Peyer's patch (tissue), 4 donors: ENCODE results near the gene PIF1. TPM values are rescaled to one million over a fixed set of nuclear protein-coding genes. Genes with fewer than 3 reads are reported as not detected.

Source experiments
- DNase-seq, 3 donors: peaks; one replicate each; pipeline ENCODE4 v3.0.0-alpha.2; 2017 to 2019
- H3K27ac ChIP-seq, 4 donors: fragments of 200-600 bp; sonication (generic); one replicate each; pipeline ENCODE4 v1.5.1; 2016 to 2019
- H3K27me3 ChIP-seq, 2 donors: fragments of 200-600 bp; sonication (generic); one replicate each; pipeline ENCODE4 v1.5.1; 2019
- H3K36me3 ChIP-seq, 3 donors: fragments of 200-600 bp; sonication (generic); one replicate each; pipeline ENCODE4 v1.5.1; 2016 to 2019
- H3K4me1 ChIP-seq, 4 donors: fragments of 200-600 bp; sonication (generic); one replicate each; pipeline ENCODE4 v1.5.1; 2016 to 2019
- H3K4me3 ChIP-seq, 4 donors: fragments of 200-600 bp; sonication (generic); 1 replicate in 3 of 4; 2 replicates in 1 of 4; pipeline ENCODE4 v1.5.1; 2016 to 2019; ENCODE audit warnings: mild to moderate bottlenecking in 1 of 4
- H3K9me3 ChIP-seq, 4 donors: fragments of 200-600 bp; sonication (generic); one replicate each; pipeline ENCODE4 v1.5.1; 2016 to 2019; ENCODE audit warnings: mild to moderate bottlenecking in 1 of 4
- CTCF ChIP-seq, 6 experiments: fragments of 450-650 bp in 4 of 6; fragments of 200-600 bp in 2 of 6; sonication (generic) in 1 of 6; IDR thresholded peaks; one replicate each; pipeline ENCODE4 v1.5.1; 2017 to 2019; ENCODE audit warnings: antibody characterized with exemption in 6 of 6, mild to moderate bottlenecking in 3 of 6, moderate library complexity in 1 of 6
- POLR2A ChIP-seq, 2 donors: fragments of 450-650 bp; IDR thresholded peaks; one replicate each; pipeline ENCODE4 v1.5.1; 2017; ENCODE audit warnings: antibody characterized with exemption in 2 of 2, mild to moderate bottlenecking in 2 of 2, moderate library complexity in 2 of 2
- total RNA-seq, 4 donors: library from RNA; depleted of rRNA; stranded (reverse); fragments of >200 nt; gene quantifications; one replicate each; pipeline ENCODE4 v1.1.0, GENCODE V29; 2016

PIF1 gene
- total RNA-seq: 1 to 10 TPM; 3.5 to 8.5 (median 6.9) TPM

- Histone ChIP-seq H3K4me3 (peak within 1 kb of the TSS; percentile 23 to 61 (median 58)), H3K27me3 (no peaks in the 10 kb centered on the region), H3K36me3 (no peaks in the 10 kb centered on the region), H3K4me1 (peaks cover 3 to 27% (median 9%) of the 10 kb centered on the region in 4 donors), H3K9me3 (no peaks in the 10 kb centered on the region), H3K27ac (peak within 1 kb of the TSS; percentile 23 to 77 (median 73))
- peak; percentile 78 to 96 (median 92) for DNase-seq
- TF ChIP-seq POLR2A (IDR thresholded peaks at IDR 0.05): peak in 1 of 2 donors; percentile 50
- peak in 1 of 6 experiments; percentile 4 for TF ChIP-seq CTCF (IDR thresholded peaks at IDR 0.05)
These were observed at the start of gene PIF1 for GRCh38 chr15:64825431-64826294. PIF1 (minus strand) TSS chr15:64825647; CDS start chr15:64824335, 1,312 bp downstream.

- Histone ChIP-seq H3K4me3 (no peak overlapping the region), H3K36me3 (peaks cover 0 to 7% (median 0%) of the 10 kb centered on the region in 3 donors), H3K4me1 (peaks cover 0 to 16% (median 0%) of the 10 kb centered on the region in 4 donors), H3K27me3 (no peaks in the 10 kb centered on the region), H3K9me3 (no peaks in the 10 kb centered on the region), H3K27ac (no peak overlapping the region)
- no peak for TF ChIP-seq POLR2A (IDR thresholded peaks at IDR 0.05)
- no peak for TF ChIP-seq CTCF (IDR thresholded peaks at IDR 0.05)
- no peak for DNase-seq
These were observed 44.9 kb upstream of the PIF1 start for GRCh38 chr15:64870353-64870752.

GRCh38 chr15:64869501-64869900, 44.1 kb upstream of the PIF1 start:
- peaks cover 0 to 16% (median 0%) of the 10 kb centered on the region in 4 donors for H3K4me1 ChIP-seq
- no peaks in the 10 kb centered on the region for H3K27me3 ChIP-seq
- H3K4me3 ChIP-seq: no peak overlapping the region
- no peaks in the 10 kb centered on the region for H3K9me3 ChIP-seq
- DNase-seq: no peak
- no peak overlapping the region for H3K27ac ChIP-seq
- peaks cover 0 to 15% (median 0%) of the 10 kb centered on the region in 3 donors for H3K36me3 ChIP-seq
- TF ChIP-seq POLR2A (IDR thresholded peaks at IDR 0.05) (no peak), CTCF (IDR thresholded peaks at IDR 0.05) (no peak)

GRCh38 chr15:64865998-64866520, 40.6 kb upstream of the PIF1 start:
- H3K27ac ChIP-seq: peak overlapping the region; percentile 22 to 53 (median 42)
- DNase-seq: no peak
- no peak overlapping the region for H3K4me3 ChIP-seq
- peaks cover 0 to 16% (median 0%) of the 10 kb centered on the region in 4 donors for H3K4me1 ChIP-seq
- peaks cover 0 to 21% (median 0%) of the 10 kb centered on the region in 3 donors for H3K36me3 ChIP-seq
- no peaks in the 10 kb centered on the region for H3K27me3 ChIP-seq
- no peak for TF ChIP-seq CTCF (IDR thresholded peaks at IDR 0.05)
- no peak for TF ChIP-seq POLR2A (IDR thresholded peaks at IDR 0.05)
- no peaks in the 10 kb centered on the region for H3K9me3 ChIP-seq

GRCh38 chr15:64865126-64865997, 39.9 kb upstream of the PIF1 start:
- no peaks in the 10 kb centered on the region for H3K9me3 ChIP-seq
- peak overlapping the region; percentile 22 to 53 (median 42) for H3K27ac ChIP-seq
- DNase-seq: no peak
- no peak for TF ChIP-seq POLR2A (IDR thresholded peaks at IDR 0.05)
- TF ChIP-seq CTCF (IDR thresholded peaks at IDR 0.05): no peak
- H3K36me3 ChIP-seq: peaks cover 0 to 25% (median 0%) of the 10 kb centered on the region in 3 donors
- peaks cover 0 to 16% (median 0%) of the 10 kb centered on the region in 4 donors for H3K4me1 ChIP-seq
- no peaks in the 10 kb centered on the region for H3K27me3 ChIP-seq
- no peak overlapping the region for H3K4me3 ChIP-seq
